Activated naive CD4-positive, alpha-beta T cell (primary cell): ENCODE results near the gene SCNN1G.

Experiments used
- DNase-seq, 4 experiments: peaks; one replicate each; lab custom pipeline; 2025; lab: John Stamatoyannopoulos, UW

Gene SCNN1G

DNA sequence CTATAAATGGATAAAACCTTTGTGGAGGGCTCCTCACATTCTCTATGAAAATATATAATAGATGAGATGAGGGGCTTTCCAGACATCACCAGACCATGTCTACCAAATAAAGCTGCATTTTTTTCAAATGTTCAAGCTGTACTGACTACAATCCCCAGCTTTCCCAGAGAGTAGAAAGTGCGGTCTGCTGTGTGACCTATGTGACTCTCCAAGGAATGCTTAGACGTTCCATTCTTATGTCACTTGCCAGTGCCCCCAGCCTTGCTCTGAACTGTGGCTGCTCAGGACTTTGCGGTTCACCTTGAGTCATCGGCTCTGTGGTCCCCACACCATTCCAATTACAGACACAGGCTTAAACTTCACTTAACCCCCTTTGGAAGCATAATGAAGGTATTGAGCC, 71.8 kb downstream of the SCNN1G start:
- no peak for DNase-seq

DNA sequence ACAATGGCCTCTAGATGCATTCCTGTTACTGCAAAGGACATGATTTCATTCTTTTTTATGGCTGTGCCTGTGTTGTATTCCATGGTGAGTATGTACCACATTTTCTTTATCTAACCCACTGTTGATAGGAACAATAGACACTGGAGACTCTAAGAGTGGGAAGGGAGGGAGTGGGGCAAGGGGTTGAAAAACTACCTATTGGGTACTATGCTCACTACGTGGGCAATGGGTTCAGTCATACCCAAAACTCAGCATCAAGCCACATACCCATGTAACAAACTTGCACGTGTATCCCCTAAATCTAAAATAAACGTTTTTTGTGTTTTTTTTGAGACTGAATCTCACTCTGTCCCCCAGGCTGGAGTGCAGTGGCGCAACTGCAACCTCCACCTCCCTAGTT, 72.5 kb downstream of the SCNN1G start:
- DNase-seq: no peak

DNA sequence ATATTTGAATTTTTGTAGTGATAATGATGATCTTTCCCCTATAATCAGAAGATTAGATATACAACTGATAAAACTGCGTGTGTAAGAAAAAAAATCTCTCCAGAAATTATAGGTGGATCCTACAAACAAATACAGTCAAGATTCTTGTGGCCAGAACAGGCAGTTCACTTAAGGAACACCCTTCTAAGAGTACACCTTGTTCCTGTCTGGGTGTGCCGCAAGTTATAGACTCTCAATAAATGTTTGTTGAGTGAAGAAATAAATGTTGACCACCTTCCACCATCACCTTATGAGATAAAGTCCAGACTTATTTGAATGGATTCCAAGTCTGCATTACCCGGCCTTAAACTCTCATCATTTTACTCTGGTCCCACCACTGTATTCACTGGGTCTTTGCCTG, 73.9 kb downstream of the SCNN1G start:
- no peak for DNase-seq

DNA sequence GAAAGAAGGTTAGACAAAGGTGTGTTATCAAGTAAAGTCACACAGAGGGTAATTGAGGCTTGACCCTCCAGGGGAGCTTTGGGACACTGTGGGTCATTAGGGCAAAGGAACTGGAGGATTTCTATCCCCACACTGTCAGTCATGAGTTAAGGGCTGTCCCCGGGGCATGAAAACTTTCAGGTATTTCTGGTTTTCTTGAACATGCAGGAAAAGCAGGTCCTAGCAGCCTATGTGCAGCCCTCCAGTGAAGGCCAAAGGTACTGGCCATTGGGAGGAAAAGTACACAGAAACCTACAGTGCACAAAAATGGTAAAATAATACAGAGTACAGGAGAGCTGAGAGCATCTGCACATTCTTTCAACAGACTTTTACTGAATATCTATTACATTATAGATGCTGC, 75.1 kb downstream of the SCNN1G start:
- DNase-seq: no peak

DNA sequence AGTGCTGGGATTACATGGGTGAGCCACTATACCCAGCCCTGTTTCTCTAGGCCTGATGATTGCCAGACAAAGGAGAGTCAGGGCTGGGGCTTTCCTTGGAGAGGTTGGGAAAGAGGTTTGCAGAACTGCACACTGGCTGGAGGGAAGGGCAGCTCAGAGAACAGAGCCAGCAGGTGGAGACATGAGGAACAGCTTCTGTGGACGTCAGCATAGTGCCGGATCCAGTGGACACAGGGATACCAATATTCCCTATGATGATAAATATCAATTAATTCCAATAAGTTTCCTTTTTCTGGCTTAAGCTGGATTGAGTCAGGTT, 76.3 kb downstream of the SCNN1G start:
- DNase-seq: no peak
